Raji (cell line): Measurements from ENCODE around the gene DIP2C.

ENCODE experiments used
- POLR2A ChIP-seq: IDR thresholded peaks from 2 replicates; pipeline ENCODE4 v1.6.1; 2011; ENCODE audit warnings: low read depth, low read length, control low read depth; ENCODE audit not compliant: insufficient read depth

Gene DIP2C

GRCh38 chr10:372566-372965, 316.9 kb downstream of the DIP2C start:
- no peak for TF ChIP-seq POLR2A

DNA sequence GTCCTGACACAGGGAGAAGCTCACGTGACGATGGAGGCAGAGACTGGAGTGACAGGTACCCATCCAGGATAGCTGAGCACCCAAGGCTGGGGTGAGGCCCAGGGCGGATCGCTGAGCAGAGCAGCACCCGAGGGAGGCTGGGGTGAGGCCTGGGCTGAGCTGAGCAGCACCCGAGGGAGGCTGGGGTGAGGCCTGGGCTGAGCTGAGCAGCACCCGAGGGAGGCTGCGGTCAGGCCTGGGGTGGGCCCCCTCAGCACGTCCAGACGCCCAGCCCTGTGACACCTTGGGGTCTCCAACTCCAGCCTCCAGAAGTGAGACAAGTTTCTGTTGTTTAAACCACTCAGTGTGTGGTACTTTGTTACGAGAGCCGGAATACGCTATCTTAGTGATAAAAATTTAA, 318.0 kb downstream of the DIP2C start:
- no peak for TF ChIP-seq POLR2A

DNA sequence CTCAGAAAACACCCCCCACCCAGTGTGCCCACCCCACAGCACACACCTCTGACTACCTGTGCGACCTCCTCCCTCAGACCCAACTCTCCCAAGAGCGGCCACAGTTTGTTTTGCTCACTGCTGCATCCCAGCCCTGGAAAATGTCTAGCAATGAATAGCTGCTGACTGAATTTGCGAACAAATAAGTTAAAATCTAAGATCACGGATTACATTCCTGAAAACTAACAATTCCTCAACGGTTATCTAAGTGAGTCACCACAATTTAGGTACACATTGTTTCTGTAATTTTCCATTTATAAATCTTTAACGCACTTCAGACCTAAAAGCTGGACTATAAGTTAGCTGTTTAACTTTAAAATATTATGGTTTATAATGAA, 319.0 kb downstream of the DIP2C start:
- no peak for TF ChIP-seq POLR2A

DNA sequence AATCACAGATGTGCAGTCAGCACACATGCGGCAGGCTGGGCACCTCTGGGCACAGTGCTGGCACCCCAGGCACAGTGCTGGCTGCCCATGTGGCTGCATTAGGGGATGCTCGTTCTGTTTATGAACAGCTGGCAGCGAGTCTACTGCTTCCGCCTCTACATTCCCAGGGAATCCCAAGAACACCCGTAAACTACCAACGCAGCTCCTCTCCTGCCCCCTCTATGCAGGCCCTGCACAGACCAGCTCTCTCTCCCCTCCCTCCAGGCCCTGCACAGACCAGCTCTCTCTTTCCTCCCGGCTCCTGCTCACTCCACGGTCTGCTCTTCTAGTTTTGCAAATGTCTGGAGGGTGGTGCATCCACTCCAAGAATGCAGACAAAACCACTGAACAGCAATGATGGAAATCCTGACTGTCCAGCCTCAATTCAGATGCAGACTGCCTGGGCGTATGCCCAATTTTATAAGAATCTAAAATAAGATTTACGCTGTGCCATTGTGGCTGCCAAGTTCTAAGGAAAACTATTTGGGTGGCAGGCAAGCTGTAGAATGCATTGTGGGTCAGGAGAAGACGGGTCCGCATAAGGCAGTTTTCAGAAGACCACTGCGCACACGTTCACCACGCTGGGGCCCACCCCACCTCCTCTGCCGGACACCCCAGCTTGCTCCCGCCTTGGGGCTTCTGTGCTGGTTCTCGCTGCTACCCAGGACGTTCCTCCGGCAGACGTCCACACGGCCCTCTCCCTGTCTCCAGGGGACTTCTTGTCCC, 319.6 kb downstream of the DIP2C start:
- no peak for TF ChIP-seq POLR2A

- no peak for TF ChIP-seq POLR2A
Observed at GRCh38 chr10:369221-369683, 320.2 kb downstream of the DIP2C start.

GRCh38 chr10:368579-369220, 320.8 kb downstream of the DIP2C start:
- no peak for TF ChIP-seq POLR2A

- TF ChIP-seq POLR2A = no peak
Observed at GRCh38 chr10:367636-368035, 321.8 kb downstream of the DIP2C start.

- TF ChIP-seq POLR2A = no peak
Observed at GRCh38 chr10:366186-366585, 323.3 kb downstream of the DIP2C start.

DNA sequence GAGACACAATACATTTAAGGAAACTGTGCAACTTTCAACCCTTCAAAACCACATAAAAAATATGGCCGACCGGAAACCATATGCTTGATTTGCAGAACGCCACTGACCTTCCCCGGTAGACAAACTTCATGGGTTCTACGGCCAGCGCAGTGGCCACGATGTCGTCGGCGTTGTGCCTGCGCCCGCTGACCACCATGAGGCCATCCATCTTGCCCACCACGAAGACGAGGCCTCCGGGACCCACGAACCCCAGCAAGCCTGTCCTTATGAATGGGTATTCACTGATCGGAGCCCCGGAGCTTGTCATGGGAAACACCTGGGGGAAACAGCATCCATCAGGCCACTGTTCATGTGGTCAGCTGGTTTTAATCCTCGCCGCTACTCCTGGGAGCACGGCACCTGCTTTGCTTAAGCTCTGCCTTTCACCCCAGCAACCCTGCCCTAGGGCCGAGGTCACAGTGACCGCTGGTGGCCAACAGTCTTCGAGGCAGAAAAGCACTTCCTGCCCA, 325.1 kb downstream of the DIP2C start:
- TF ChIP-seq POLR2A = no peak

GRCh38 chr10:363152-363551, 326.3 kb downstream of the DIP2C start:
- TF ChIP-seq POLR2A = no peak

DNA sequence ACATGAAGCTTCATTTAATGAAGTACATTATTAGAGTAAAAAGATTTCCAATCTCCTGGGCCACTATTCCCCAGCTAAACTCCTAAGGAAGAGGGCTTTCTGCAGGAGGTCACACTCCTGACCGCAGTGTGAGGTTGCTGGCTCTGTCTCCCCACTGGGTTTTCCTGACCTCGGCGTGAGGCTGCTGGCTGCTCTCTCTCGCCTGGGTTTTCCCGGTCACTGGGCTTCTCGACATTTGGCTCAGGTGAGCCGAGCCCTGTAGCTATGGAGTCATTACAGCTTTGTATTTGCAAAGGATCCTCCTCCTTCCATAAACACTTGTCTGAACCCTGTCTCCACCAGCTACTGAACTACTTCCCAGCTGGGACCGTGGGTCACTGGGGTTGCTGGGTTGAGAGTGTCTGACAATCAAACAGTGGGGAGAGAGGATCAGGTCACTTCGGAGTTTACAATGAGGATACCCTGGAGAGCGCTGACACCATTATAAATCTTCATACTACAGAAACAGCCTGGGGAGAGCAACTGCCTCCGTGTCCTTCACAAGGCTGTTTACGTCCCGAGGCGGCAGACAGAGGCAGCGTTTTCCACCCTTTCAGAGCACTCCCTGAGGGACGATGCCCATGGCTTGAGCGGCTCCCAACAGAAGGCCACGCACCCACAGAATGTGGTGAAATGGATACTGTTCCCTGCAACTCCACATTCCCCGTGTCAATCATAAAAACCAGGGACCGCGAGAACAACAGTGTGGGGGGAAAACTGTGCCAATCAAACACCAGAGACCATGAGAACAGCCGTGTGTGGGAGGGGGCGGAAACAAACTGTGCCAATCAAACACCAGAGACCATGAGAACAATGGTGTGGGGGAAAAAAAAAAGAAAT, 328.0 kb downstream of the DIP2C start:
- no peak for TF ChIP-seq POLR2A

DNA sequence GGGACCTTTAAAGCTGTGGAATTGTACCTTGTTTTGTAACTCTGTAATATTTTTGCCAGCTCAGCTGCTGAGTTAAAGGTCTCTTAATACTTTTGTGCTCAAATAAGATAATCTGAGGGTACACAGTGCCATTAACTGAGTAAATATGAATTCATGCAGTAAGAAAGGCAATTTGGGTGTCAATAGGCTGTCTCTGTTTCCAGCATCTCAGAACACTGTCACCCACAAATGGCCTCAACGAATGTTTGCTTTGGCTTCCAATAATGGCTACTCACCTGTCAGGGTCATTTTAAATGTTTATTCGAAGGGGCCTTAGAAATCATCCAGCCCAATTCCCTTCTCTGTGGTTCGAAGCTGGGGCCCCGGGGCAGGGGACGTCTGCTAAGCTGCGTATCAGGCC, 328.8 kb downstream of the DIP2C start:
- TF ChIP-seq POLR2A = no peak

- no peak for TF ChIP-seq POLR2A
Observed at GRCh38 chr10:359762-360161, 329.7 kb downstream of the DIP2C start.

DNA sequence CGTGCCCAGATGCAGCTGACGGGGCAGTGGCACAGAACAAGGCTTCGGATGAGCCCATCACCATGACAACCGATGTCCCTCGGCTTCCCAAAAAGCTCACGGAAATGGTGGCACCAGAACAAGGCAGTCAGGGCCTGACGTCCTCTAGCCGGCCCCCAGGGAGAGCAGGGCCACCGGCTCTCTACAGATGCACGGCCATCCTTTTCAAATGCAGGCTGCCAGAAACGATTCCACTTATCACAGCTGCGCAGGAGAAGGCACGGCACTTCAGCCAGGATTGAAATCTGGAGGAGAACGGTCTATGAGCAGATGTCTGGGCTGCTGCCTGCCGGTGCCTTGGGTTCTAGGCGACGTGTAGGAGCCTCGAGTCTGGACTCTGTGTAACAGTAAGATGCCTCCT, 330.4 kb downstream of the DIP2C start:
- no peak for TF ChIP-seq POLR2A

- TF ChIP-seq POLR2A = no peak
Observed at GRCh38 chr10:357201-357950, 332.1 kb downstream of the DIP2C start.
